LNCaP clone FGC (cell line): ENCODE results near the gene CCDC136.

Experiments
- DNase-seq: peaks from one replicate; pipeline ENCODE4 v3.0.0-alpha.2; 2011; ENCODE audit warnings: low read depth
- H3K4me3 ChIP-seq: 2 replicates; pipeline ENCODE4 v1.5.1; 2011; ENCODE audit warnings: mild to moderate bottlenecking, low read depth, low read length, control low read depth
- CTCF ChIP-seq: IDR thresholded peaks from 2 replicates; pipeline ENCODE4 v1.5.1; 2012; ENCODE audit warnings: mild to moderate bottlenecking; ENCODE audit not compliant: control insufficient read depth, insufficient read depth; ENCODE audit errors: extremely low read depth

Gene CCDC136

GRCh38 chr7:128831994-128832879, 40.5 kb downstream of the CCDC136 start:
- no peak overlapping the region for H3K4me3 ChIP-seq
- TF ChIP-seq CTCF, result no peak
- no peak for DNase-seq

GRCh38 chr7:128832880-128833147, 41.0 kb downstream of the CCDC136 start:
- no peak for TF ChIP-seq CTCF
- no peak for DNase-seq
- H3K4me3 ChIP-seq, result no peak overlapping the region

- TF ChIP-seq CTCF, result no peak
- DNase-seq, result no peak
- H3K4me3 ChIP-seq, result no peak overlapping the region
Observed at GRCh38 chr7:128833148-128833945, 41.6 kb downstream of the CCDC136 start.

GRCh38 chr7:128833946-128834325, 42.2 kb downstream of the CCDC136 start:
- no peak for DNase-seq
- no peak for TF ChIP-seq CTCF
- no peak overlapping the region for H3K4me3 ChIP-seq

GRCh38 chr7:128835231-128835751, 43.5 kb downstream of the CCDC136 start:
- no peak for TF ChIP-seq CTCF
- H3K4me3 ChIP-seq, result no peak overlapping the region
- DNase-seq, result no peak

GRCh38 chr7:128835790-128836641, 44.2 kb downstream of the CCDC136 start:
- TF ChIP-seq CTCF, result no peak
- DNase-seq, result no peak

More at GRCh38 chr7:128835790-128836641, 44.2 kb downstream of the CCDC136 start:
- no peak overlapping the region for H3K4me3 ChIP-seq
